ACC112 (cell line): Measurements from ENCODE around the gene VSNL1.

Experiments used
- H2AFZ ChIP-seq: fragments of 200-600 bp; sonication (generic); one replicate; pipeline ENCODE4 v1.6.0; 2017; ENCODE audit warnings: antibody characterized with exemption, low read length; ENCODE audit not compliant: unreplicated experiment
- H3K27ac ChIP-seq: fragments of 200-600 bp; sonication (generic); 2 replicates; pipeline ENCODE4 v1.5.1; 2014; ENCODE audit warnings: low read depth, mild to moderate bottlenecking, antibody characterized with exemption, low read length, moderate library complexity
- H3K27me3 ChIP-seq: fragments of 200-600 bp; sonication (generic); 2 replicates; pipeline ENCODE4 v1.6.1; 2014; ENCODE audit warnings: mild to moderate bottlenecking, antibody characterized with exemption, low read length, moderate library complexity, mixed read lengths; ENCODE audit not compliant: insufficient read depth
- H3K36me3 ChIP-seq: fragments of 200-600 bp; sonication (generic); 2 replicates; pipeline ENCODE4 v1.6.1; 2016; ENCODE audit warnings: mild to moderate bottlenecking, antibody characterized with exemption, low read length, moderate library complexity, mixed read lengths; ENCODE audit not compliant: insufficient read depth
- H3K4me1 ChIP-seq: fragments of 200-600 bp; sonication (generic); one replicate; pipeline ENCODE4 v1.6.1; 2016; ENCODE audit warnings: low read length, mixed read lengths; ENCODE audit not compliant: insufficient read depth, unreplicated experiment, control insufficient read depth
- H3K4me3 ChIP-seq: fragments of 200-600 bp; sonication (generic); 2 replicates; pipeline ENCODE4 v1.5.1; 2014; ENCODE audit warnings: mild to moderate bottlenecking, low read depth, low read length
- H3K79me2 ChIP-seq: fragments of 200-600 bp; sonication (generic); one replicate; pipeline ENCODE4 v1.6.0; 2016; ENCODE audit warnings: low read length; ENCODE audit not compliant: control insufficient read depth, unreplicated experiment, insufficient read depth

Gene VSNL1

GRCh38 chr2:17664534-17664933 is 124.0 kb downstream of the VSNL1 start:
- Histone ChIP-seq H3K27ac (no peak overlapping the region), H3K27me3 (no peaks in the 10 kb centered on the region), H3K4me1 (no peaks in the 10 kb centered on the region), H3K4me3 (no peak overlapping the region), H3K36me3 (peaks cover 12% of the 10 kb centered on the region), H3K79me2 (no peaks in the 10 kb centered on the region), H2AFZ (no peak overlapping the region)

- no peaks in the 10 kb centered on the region for H3K27me3 ChIP-seq
- peaks cover 9% of the 10 kb centered on the region; the same call in 1 of the 2 replicates for H3K36me3 ChIP-seq
- H2AFZ ChIP-seq: no peak overlapping the region
- H3K4me1 ChIP-seq: peaks cover 4% of the 10 kb centered on the region
- H3K79me2 ChIP-seq: no peaks in the 10 kb centered on the region
- no peak overlapping the region for H3K4me3 ChIP-seq
- no peak overlapping the region for H3K27ac ChIP-seq
Observed at GRCh38 chr2:17667898-17668297, 127.4 kb downstream of the VSNL1 start.

- Histone ChIP-seq H3K27ac (peak overlapping the region; percentile 55), H3K27me3 (no peaks in the 10 kb centered on the region), H3K4me3 (no peak overlapping the region), H3K79me2 (no peaks in the 10 kb centered on the region), H2AFZ (no peak overlapping the region), H3K4me1 (peaks cover 15% of the 10 kb centered on the region), H3K36me3 (peaks cover 13% of the 10 kb centered on the region; the same call in 1 of the 2 replicates)
Observed at GRCh38 chr2:17672583-17673317, 132.3 kb downstream of the VSNL1 start.

- Histone ChIP-seq H3K4me1 (peaks cover 15% of the 10 kb centered on the region), H3K4me3 (no peak overlapping the region), H3K79me2 (no peaks in the 10 kb centered on the region), H3K27me3 (no peaks in the 10 kb centered on the region), H3K27ac (no peak overlapping the region), H2AFZ (no peak overlapping the region), H3K36me3 (peaks cover 13% of the 10 kb centered on the region; the same call in 1 of the 2 replicates)
Observed at GRCh38 chr2:17674817-17675216, 134.3 kb downstream of the VSNL1 start.

GRCh38 chr2:17680119-17680518 is 139.6 kb downstream of the VSNL1 start:
- H3K36me3 ChIP-seq: peaks cover 33% of the 10 kb centered on the region
- no peaks in the 10 kb centered on the region for H3K4me1 ChIP-seq
- H3K4me3 ChIP-seq: no peak overlapping the region
- H2AFZ ChIP-seq: no peak overlapping the region
- H3K27me3 ChIP-seq: no peaks in the 10 kb centered on the region
- no peak overlapping the region for H3K27ac ChIP-seq
- H3K79me2 ChIP-seq: no peaks in the 10 kb centered on the region

- peaks cover 29% of the 10 kb centered on the region for H3K36me3 ChIP-seq
- H3K79me2 ChIP-seq: peaks cover 4% of the 10 kb centered on the region
- H3K4me1 ChIP-seq: no peaks in the 10 kb centered on the region
Observed at GRCh38 chr2:17682098-17682857, 141.8 kb downstream of the VSNL1 start.

GRCh38 chr2:17683981-17684380 is 143.5 kb downstream of the VSNL1 start:
- Histone ChIP-seq H3K4me3 (no peak overlapping the region), H3K36me3 (peaks cover 34% of the 10 kb centered on the region), H3K79me2 (peaks cover 4% of the 10 kb centered on the region), H3K27me3 (no peaks in the 10 kb centered on the region), H3K27ac (no peak overlapping the region), H2AFZ (no peak overlapping the region), H3K4me1 (no peaks in the 10 kb centered on the region)

More at GRCh38 chr2:17682098-17682857, 141.8 kb downstream of the VSNL1 start:
- Histone ChIP-seq H2AFZ (no peak overlapping the region), H3K27me3 (no peaks in the 10 kb centered on the region), H3K4me3 (no peak overlapping the region), H3K27ac (no peak overlapping the region)

GRCh38 chr2:17688600-17688999 is 148.1 kb downstream of the VSNL1 start:
- peaks cover 20% of the 10 kb centered on the region for H3K36me3 ChIP-seq

GRCh38 chr2:17689010-17689409 is 148.5 kb downstream of the VSNL1 start:
- no peaks in the 10 kb centered on the region for H3K27me3 ChIP-seq
- no peak overlapping the region for H3K4me3 ChIP-seq
- no peaks in the 10 kb centered on the region for H3K4me1 ChIP-seq
- no peak overlapping the region for H2AFZ ChIP-seq
- peaks cover 4% of the 10 kb centered on the region for H3K79me2 ChIP-seq
- no peak overlapping the region for H3K27ac ChIP-seq
- peaks cover 21% of the 10 kb centered on the region for H3K36me3 ChIP-seq

More at GRCh38 chr2:17688600-17688999, 148.1 kb downstream of the VSNL1 start:
- no peaks in the 10 kb centered on the region for H3K27me3 ChIP-seq
- no peaks in the 10 kb centered on the region for H3K4me1 ChIP-seq
- H2AFZ ChIP-seq: no peak overlapping the region
- H3K79me2 ChIP-seq: peaks cover 4% of the 10 kb centered on the region
- no peak overlapping the region for H3K4me3 ChIP-seq
- H3K27ac ChIP-seq: no peak overlapping the region

GRCh38 chr2:17690776-17691175 is 150.3 kb downstream of the VSNL1 start:
- no peak overlapping the region for H2AFZ ChIP-seq
- no peaks in the 10 kb centered on the region for H3K4me1 ChIP-seq
- H3K27me3 ChIP-seq: no peaks in the 10 kb centered on the region
- peaks cover 37% of the 10 kb centered on the region for H3K36me3 ChIP-seq
- peaks cover 4% of the 10 kb centered on the region for H3K79me2 ChIP-seq
- no peak overlapping the region for H3K27ac ChIP-seq
- no peak overlapping the region for H3K4me3 ChIP-seq
